ENCODE data around the gene KRT32.

GRCh38 chr17:41457676-41458075 lies 9.5 kb downstream of the KRT32 start:
- TF ChIP-seq BACH2 (CRISPR knock-in tag; IDR thresholded peaks at IDR 0.05; ENCODE audit: borderline replicate concordance) (no peak), ZFP30 (CRISPR knock-in tag; IDR thresholded peaks at IDR 0.05) (no peak), ZFP3 (CRISPR knock-in tag; IDR thresholded peaks at IDR 0.05) (no peak), PATZ1 (CRISPR knock-in tag; IDR thresholded peaks at IDR 0.05; ENCODE audit: borderline replicate concordance) (no peak), RARB (CRISPR knock-in tag; IDR thresholded peaks at IDR 0.05) (no peak), ZNF565 (CRISPR knock-in tag; conservative IDR thresholded peaks at IDR 0.05; ENCODE audit: low read depth) (no peak), ESRRG (CRISPR knock-in tag; IDR thresholded peaks at IDR 0.05) (no peak), TOX (CRISPR knock-in tag; IDR thresholded peaks at IDR 0.05; ENCODE audit: borderline replicate concordance) (no peak), CSRNP3 (CRISPR knock-in tag; IDR thresholded peaks at IDR 0.05) (no peak), ZNF70 (CRISPR knock-in tag; IDR thresholded peaks at IDR 0.05) (no peak), CREB5 (CRISPR knock-in tag; IDR thresholded peaks at IDR 0.05; ENCODE audit: low read depth) (no peak), TCF4 (CRISPR knock-in tag; IDR thresholded peaks at IDR 0.05; ENCODE audit: borderline replicate concordance) (no peak), CSDC2 (CRISPR knock-in tag; IDR thresholded peaks at IDR 0.05) (no peak)

Measured in SK-N-SH treated with all-trans-retinoic acid at 6 μM for 48 hours (cell line).